ENCODE data around the gene FGF2. TPM values are rescaled to one million over a fixed set of nuclear protein-coding genes. Genes with fewer than 3 reads are reported as not detected.

FGF2 gene
- total and polyA plus RNA-seq, 9 donors = 6.5 to 11.4 (median 8.5) TPM

Other genes starting within 250 kb of the FGF2 start
- gene IL21, start 205.8 kb upstream of the FGF2 start, total RNA-seq = not detected
- gene IL21, start 205.8 kb upstream of the FGF2 start, polyA plus RNA-seq (ENCODE audit: insufficient read depth in 1 of 8, insufficient read length in 8 of 8, low replicate concordance in 1 of 8) = under 1 TPM in 1 of 8 donors, not detected in 7; 0.23 TPM
- gene BBS12, start 94.1 kb upstream of the FGF2 start, total RNA-seq = 3.9 TPM
- gene BBS12, start 94.1 kb upstream of the FGF2 start, polyA plus RNA-seq (ENCODE audit: insufficient read depth in 1 of 8, insufficient read length in 8 of 8, low replicate concordance in 1 of 8) = 1 to 10 TPM; 3.4 to 5.0 (median 3.8) TPM
- 8.6 TPM for gene NUDT6, start 95.8 kb downstream of the FGF2 start, total RNA-seq
- 1 to 10 TPM; 6.6 to 9.4 (median 7.7) TPM for gene NUDT6, start 95.8 kb downstream of the FGF2 start, polyA plus RNA-seq (ENCODE audit: insufficient read depth in 1 of 8, insufficient read length in 8 of 8, low replicate concordance in 1 of 8)